ENCODE results near the gene MYO5C.
A peak's percentile ranks its signal among the peaks of the same experiment; 100 is the strongest.

Gene MYO5C

GRCh38 chr15:52276256-52276770 lies 19.3 kb downstream of the MYO5C start:
- DNase-seq: no peak

- no peak for DNase-seq
Observed at GRCh38 chr15:52263563-52264282, 31.9 kb downstream of the MYO5C start.

GRCh38 chr15:52262364-52262763 lies 33.2 kb downstream of the MYO5C start:
- no peak for DNase-seq

DNA sequence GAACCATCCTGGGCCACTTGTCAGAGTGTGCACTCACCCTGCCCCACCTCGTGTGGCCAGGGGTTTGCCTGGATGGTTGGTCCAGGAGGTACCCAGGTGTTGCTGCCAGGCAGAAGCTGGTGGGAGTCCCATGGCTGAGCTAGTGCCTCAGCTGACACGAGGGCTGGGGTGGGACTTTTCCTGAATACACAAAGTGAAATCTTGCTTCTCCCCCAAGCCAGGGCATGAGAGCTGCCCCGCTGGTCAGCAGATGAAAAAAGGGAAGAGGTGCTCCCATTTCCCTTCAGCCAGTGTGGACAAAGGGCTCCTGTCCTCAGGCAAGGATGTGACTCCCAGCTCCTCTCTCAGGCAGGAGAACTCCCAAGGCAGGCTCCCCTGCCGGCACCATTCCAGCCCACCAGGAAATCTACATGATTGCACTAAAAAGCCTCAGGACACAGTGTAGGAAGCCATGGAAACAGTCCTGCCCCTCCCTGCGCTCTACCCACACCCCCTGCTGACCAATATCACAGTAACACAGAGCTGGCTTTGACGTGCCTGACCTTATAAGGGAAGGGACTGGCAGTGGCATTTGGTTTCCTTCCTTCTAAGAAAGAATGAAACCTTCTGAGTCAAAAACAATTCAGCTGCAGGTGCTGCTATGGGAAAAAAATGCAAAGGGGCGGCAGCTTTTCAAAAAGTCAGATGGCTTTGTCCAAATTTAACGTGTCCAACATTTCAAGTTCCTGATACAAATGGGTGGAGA lies 33.9 kb downstream of the MYO5C start:
- DNase-seq: peak; percentile 77

DNA sequence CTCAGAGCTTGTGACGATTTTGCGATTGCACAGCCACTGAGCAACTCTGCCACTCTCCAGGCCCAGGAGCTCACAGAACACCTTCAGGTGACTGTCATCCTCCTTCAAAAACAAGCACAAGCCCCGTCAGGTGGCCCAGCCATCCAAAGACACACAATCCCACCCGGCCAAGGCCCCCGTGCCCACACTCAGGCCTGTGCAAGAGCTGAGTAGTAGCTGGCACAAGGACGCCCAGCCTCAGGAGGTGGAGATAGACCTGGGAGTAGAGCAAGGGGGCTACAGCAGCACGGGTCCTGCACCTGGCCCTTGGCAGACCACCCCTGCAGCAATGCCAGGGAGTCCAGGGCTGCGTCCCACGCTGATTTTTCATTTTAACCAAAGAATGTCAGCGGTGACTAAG lies 34.6 kb downstream of the MYO5C start:
- no peak for DNase-seq

DNA sequence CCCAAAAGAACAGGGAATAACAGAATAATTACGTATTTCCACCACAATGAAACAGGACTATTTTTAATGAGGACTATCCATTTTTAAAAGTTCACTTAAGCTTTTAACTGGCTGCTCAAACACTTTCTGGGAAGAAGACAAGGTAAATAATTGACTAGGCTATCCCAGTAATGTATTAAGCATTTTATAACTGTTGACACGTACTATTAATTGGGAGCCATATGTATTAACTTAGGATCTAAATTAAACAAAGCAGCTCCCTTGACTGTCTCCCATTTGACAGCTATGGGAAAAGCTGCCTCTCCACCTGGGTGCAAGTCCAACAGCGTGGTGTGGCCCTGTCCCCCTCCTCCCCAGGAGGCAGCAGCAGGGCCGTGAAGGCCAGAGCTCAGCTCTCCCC lies 36.1 kb downstream of the MYO5C start:
- no peak for DNase-seq

DNA sequence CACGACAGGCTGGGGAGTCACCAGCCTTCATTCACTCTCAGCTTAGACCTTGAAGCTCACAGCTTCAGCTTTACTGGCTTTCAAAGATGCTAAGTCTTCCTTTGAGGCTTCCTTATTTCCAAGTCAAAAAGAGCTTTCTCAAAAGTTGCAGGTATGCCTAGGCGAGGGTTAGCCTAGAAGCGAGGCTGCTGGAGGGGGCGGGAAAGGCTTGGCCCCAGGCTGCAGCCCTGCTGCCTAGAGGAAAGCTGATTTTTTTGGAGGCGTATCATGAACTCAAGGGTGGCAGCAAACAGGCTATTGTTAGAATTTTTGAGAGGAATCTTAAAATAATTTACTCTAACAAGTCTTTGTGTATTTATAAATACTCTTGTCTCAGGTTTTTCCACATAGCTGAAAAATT lies 37.1 kb downstream of the MYO5C start:
- DNase-seq: no peak

- DNase-seq: no peak
Observed at GRCh38 chr15:52257734-52258062, 37.9 kb downstream of the MYO5C start.

DNA sequence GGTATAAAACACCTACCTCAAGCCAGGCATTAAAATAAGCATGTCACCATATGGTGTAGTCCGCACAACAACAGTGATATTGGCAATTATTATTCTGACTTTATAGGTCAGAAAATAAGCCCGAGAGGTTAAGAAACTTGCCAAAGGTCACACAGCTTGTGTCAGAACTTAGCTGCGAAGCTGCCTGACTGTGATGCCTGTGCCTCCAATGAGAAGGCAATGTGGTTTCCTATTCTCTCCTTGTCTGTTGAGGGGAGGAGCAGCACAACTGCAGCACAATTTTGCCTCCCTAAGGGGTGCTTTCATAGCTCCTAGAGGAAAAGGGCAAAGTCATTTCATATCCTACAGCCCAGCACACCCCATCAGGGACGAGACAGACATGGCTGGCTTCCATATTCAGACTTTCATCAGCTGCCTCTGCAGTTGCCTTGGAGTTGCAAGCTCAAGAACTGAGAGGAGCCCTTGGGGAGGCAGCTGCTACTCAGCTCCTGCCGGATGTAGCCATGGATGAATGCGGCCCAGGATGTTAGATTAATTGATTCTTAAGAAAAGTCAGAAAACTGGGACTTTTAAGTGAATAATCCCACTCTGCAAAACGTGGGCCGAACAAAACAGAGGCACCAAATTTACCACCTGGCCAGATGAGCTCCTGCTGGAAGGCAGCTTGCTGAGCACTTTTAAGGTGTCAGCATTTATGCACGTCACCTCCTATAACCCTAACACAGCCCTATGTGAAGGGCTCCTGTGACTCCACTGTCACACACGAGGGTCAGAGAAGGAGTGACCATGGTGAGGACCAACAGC lies 38.5 kb downstream of the MYO5C start:
- no peak for DNase-seq

GRCh38 chr15:52256366-52256765 lies 39.2 kb downstream of the MYO5C start:
- DNase-seq: peak; percentile 83

DNA sequence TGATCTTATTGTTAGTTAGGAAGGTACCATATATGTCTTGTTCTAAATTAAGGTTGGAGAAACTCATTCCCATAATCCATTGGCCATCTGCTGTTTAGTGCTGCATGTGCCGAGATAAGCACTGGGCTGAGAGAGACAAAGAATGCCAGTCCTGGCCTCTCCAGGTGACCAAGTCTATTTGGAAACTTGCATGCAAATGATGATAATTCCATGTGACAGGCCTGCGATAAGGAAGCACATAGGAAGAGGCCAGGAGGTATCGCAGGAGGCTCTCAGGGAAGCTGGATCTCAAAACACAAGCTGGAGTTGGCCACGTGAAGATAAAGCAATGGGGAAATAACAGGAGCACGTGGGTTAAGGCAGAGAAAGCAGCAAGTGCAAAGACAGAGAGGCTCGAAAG lies 39.7 kb downstream of the MYO5C start:
- DNase-seq: no peak

GRCh38 chr15:52255008-52255407 lies 40.6 kb downstream of the MYO5C start:
- no peak for DNase-seq

GRCh38 chr15:52254391-52254790 lies 41.2 kb downstream of the MYO5C start:
- DNase-seq: peak; percentile 18

DNA sequence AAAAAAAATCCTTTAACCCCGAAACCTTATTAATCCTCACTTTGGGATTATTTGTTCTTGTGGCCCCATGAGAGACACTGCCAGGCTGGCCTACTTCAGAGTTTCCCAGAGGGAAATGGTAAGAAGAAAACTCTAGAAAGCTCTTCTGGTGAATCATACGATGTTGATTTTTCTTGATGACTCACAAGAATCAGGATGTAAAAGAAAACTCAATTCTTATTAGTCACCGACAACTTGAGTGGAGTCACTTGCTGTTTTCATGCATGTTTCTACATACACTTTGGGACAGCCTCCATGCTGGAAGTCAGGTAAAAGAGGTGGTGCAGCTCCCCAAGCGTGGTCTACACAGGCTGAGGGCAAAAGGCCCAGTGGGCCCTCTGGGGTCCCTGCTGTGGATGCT lies 42.8 kb downstream of the MYO5C start:
- DNase-seq: no peak

DNA sequence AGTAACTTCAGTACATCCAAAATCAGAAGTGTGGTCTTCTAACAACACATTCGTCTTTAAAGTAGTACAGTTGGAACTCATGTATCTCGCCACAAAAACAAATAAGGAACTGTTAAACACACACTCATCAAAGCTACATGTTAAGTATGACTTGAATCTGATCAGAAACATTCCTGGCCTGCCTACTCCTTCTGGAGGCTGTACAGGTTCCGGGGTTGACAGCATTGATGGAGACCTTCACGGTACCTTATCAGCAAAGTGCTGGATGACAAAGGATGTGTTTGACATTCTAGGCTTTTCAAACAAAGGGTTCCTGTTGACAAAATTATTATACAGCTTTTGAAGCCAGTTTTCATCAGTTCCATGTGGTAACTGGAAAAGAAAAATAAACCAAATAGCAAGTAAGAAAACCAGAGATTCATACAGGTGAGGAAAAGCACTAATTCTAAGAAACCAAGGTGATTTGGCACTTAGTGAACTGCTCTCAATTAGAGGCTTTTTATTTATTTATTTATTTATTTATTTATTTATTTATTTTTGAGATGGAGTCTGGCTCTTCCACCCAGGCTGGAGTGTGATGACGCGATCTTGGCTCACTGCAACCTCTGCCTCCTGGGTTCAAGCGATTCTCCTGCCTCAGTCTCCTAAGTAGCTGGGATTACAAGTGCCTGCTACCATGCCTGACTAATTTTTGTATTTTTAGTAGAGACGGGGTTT lies 44.3 kb downstream of the MYO5C start:
- no peak for DNase-seq

DNA sequence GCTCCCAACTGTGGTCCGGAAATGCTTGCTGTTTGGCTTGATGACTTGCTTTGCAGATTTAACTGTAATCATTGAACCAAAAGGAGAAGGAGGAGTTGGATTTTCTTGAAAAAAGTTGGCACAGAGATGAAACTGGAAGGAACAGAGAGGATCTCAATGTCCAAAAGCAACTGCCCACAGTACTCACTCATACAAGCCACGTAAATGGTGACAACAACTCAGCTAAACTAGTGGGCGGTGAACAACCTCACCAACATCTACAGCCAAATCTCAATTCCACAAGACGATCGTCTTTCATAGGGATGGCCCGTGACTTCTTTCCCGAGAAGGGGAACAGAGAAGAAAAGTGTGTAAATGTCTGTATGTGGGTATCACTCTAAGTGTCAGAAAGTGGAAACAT lies 48.1 kb downstream of the MYO5C start:
- no peak for DNase-seq

DNA sequence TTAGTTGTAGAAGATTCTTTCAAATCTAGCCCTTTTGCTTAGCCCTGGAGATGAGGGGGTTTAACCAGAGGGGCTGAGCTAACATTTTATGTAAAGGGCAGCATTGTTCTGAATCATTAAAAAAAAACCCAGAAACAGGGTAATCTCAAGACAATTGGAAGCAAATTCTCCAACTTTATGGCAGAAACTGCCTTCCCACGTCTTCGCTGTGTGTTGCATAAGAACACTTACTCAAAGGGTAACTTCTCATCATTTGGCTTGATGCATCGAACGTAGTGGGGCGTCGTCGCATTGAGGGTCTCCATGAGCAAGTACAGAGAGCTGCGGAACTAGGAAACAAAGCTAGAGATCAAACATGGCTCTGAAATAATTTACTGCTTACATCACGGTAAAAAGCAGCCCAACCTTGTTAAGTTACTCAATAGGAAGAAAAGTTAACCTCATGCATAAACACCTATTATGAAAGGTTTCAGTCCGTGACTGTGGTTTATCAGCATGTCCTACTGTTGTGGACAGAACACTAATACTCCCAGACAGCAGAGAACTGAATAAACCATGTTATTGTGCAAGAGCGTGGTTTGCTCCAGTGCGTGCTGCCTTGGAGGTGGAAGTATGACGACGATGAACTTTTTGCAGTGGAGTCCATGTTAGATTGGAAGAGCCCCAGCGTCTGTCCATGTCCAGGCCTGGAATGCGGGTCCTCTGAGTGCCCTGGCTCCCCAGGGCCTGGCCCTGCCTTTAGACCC lies 48.7 kb downstream of the MYO5C start:
- DNase-seq: peak; percentile 75

DNA sequence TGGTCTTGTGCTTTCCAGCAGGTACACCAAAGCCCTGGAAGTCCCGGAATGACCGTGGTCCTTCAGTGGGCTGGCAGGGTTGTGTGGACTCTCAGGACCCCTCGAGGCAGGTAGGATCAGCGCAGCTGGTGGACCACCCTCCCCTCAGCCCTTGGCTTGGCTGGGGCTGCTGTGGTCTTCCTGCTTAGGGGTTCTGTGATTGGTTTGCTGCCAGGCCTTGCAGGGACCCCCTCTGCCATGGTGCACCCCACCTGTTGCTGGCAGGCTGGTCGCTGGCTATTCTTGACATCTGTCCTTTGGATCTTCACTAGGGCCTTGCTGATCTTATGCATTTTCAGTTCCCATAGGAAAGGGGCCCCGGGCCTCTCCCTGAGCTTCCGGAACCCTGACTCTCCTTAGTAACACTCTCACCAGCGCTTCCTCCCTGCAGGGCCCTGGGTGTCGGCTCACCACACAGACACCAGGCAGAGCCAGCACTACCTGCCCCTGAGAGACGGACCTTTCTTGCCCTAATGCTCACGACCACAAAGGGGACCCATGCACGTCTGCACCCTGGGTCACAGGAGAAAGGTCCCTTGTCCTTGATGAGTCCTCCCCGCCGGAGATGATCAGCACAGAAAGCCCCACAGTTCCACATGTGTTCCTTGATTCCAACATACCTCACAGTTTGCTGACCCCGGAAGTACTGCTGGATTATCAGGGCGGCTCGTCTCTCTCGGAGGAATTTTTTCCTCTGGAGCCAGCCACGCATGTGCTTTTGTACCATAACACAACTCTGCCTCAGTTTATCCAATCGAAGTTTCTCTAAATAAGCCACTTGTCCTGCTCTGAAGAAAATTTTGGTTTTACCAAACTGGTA lies 51.7 kb downstream of the MYO5C start:
- no peak for DNase-seq

DNA sequence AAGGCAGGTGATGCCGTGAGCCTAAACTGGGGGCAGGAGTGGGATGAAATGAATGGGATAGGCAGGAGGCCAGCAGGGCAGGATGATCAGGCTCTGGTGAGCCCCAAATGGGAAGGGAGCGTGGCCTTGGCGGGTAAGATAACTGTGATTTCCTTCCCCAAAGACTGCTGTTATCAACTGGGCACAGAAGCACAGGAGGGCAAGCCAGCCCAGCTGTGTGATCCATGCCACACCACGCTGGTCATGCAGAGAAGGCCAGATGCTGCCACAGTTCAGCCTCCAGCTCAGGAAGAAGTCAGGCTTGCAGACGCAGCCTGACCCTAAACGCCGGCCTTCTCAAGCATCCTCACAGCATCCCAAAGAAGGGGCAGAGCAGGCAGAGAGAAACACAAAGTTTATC lies 52.3 kb downstream of the MYO5C start:
- DNase-seq: no peak

- DNase-seq: no peak
Observed at GRCh38 chr15:52241489-52241888, 54.1 kb downstream of the MYO5C start.

GRCh38 chr15:52240166-52240565 lies 55.4 kb downstream of the MYO5C start:
- DNase-seq: no peak

Data from OCI-M1 (cell line).